Fibroblast of skin of right quadriceps (primary cell): Measurements from ENCODE around the gene SEL1L2.
"Not testable (repeated sequence)": the region's sequence is repeated elsewhere in the genome, so short reads cannot be mapped to it uniquely, and the experiment has no call there.

Source experiments
- DNase-seq: peaks from one replicate; pipeline ENCODE4 v3.0.0-alpha.2; 2013

Gene SEL1L2, protein sequence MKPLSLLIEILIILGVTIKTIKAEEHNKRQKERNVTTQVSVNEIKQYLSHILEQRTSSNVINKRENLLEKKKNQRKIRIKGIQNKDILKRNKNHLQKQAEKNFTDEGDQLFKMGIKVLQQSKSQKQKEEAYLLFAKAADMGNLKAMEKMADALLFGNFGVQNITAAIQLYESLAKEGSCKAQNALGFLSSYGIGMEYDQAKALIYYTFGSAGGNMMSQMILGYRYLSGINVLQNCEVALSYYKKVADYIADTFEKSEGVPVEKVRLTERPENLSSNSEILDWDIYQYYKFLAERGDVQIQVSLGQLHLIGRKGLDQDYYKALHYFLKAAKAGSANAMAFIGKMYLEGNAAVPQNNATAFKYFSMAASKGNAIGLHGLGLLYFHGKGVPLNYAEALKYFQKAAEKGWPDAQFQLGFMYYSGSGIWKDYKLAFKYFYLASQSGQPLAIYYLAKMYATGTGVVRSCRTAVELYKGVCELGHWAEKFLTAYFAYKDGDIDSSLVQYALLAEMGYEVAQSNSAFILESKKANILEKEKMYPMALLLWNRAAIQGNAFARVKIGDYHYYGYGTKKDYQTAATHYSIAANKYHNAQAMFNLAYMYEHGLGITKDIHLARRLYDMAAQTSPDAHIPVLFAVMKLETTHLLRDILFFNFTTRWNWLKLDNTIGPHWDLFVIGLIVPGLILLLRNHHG

GRCh38 chr20:13990465-13990864 is at the start of gene SEL1L2:
Gene SEL1L2 (minus strand): TSS chr20:13990614. CDS start chr20:13990534, 80 bp downstream.
- no peak for DNase-seq

DNA sequence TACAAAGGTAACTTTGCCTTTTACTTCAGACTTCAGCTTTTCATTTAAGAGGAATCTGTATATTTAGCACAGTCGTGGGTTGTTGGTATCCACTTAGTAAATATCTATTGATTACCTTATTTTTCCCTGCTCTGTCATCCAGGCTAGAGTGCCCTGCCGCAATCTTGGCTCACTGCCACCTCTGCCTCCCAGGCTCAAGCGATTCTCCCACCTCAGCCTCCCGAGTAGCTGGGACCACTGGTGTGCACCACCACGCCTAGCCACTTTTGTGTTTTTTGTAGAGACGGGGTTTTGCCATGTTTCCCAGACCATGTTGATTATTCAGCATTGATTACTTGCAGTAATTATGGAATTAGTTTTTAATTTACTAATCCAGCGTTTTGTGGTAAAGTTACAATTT is 46.2 kb upstream of the SEL1L2 start:
- no peak for DNase-seq

GRCh38 chr20:14033310-14033709 is 42.9 kb upstream of the SEL1L2 start:
- DNase-seq, result no peak

DNA sequence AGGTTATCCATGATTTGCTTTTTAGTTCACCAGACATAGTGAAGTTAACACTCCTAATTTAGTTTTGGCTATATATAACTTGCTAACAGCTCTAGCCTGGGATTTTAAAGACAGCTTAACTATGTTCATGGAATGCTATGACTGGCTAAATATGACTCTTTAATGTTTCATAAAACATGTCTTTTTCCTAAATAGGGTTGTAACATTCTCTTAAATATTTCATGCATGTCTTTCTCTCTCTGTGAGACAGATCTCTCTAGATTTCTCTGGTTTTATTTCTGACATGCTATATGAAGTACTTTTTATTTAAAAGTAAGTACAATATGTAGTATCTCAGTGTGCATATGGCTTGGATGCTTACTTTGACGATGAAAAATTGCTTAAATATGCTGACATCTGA is 40.6 kb upstream of the SEL1L2 start:
- DNase-seq, result no peak

- no peak for DNase-seq
Observed at GRCh38 chr20:14012671-14013070, 22.3 kb upstream of the SEL1L2 start.

DNA sequence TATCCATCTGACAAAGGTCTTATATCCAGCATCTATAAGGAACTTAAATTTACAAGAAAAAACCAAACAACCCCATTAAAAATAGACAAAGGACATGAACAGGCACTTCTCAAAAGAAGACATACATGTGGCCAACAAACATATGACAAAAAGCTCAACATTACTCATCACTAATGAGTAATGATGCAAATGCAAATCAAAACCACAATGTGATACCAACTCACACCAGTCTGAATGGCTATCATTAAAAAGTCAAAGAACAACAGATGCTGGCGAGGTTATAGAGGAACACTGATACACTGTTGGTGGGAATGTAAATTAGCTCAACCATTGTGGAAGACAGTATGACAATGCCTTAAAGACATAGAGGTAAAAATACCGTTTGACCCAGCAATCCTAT is 18.8 kb upstream of the SEL1L2 start:
- no peak for DNase-seq

DNA sequence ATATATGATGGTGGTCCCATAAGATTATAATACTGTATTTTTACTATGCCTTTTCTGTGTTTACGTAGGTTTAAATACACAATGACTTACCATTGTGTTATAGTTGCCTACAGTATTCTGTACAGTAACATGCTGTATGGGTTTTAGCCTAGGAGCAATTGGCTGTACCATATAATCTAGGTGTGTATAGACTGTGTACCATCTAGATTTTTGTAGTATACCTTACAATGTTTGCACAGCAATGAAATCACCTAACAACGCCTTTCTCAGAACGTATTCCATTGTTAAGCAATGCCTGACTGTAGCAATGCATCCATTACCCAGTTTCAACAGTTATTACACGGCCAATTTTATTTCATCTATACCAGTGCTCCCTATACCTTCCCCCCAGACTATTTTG is 15.6 kb upstream of the SEL1L2 start:
- DNase-seq, result no peak

GRCh38 chr20:14000917-14001316 is 10.5 kb upstream of the SEL1L2 start:
- no peak for DNase-seq

DNA sequence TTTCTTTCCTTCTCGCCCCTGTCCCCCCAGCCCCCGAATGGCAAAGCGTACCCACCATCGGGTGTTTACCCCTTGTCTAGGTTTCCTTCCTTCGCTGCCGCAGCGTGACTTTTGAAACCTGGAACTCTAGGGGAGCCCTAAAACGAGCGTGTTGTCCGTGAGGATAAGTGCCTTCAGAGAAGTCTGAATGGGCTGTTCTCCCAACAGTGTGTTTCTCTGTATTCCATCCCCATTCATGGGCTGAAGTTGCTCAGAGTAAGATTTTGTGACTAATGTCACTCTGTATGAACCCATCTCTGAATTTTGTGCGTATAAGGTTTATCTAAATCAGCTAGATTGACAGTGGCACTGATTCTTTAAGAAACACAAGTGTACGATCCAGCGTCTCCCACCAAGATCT is 5.9 kb upstream of the SEL1L2 start:
- DNase-seq, result no peak

DNA sequence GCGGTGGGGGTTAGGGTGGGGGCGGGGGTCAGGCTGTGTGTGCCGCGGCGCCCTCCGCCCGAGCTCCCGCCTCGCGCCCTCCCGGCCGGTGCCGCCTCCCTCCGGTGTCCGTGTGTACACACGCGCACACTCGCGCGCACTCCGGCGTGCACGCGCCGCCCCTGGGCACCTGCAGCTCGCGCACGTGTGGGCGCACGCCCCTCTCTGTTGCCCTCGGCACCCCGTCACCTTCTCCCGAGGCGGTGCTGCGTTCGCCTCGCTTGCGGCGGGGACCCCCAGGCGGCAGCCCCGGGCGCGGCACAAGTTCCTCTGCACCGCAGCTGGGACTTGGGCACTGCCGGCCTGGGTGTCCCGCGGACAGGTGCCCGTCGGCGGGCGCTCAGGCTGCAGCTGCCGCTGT is 5.4 kb upstream of the SEL1L2 start:
- peak; percentile 8 for DNase-seq

DNA sequence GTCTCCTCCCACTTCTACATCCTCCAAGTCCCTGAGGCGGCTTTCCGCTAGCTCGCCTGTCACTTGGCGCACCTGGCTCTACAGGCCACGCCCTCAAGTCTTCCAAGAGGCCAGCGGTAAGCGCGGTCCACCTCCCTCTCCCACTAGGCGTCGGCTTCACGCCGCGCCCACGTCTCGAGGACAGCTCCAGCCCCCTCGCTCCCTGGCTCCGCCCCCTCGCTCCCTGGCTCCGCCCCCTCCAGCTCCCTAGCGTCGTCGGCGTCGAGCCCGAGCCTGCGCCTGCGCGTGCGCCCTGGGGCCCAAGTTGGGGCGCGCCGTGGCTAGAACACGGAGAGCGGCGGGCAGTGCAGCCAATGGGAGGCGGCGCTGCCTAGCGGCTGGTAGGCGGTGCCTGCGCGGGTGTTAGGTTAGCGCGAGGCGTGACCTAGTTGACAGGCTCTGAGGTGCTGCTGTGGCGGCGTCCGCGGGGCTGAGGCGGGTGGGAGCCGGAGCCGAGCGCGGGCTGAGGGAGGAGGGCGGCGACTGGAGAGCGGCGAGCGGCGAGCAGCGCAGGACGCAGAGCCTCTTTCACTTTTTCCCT is 4.8 kb upstream of the SEL1L2 start, which contains the start of gene MACROD2:
MACROD2 (plus strand) TSS at position 431 of the 580 bp plus-strand sequence.
- peak; percentile 94 for DNase-seq

- not testable (repeated sequence) for DNase-seq
Observed at GRCh38 chr20:13991955-13992354, 1.5 kb upstream of the SEL1L2 start.

GRCh38 chr20:13991311-13991710 is 897 bp upstream of the SEL1L2 start:
- no peak for DNase-seq

DNA sequence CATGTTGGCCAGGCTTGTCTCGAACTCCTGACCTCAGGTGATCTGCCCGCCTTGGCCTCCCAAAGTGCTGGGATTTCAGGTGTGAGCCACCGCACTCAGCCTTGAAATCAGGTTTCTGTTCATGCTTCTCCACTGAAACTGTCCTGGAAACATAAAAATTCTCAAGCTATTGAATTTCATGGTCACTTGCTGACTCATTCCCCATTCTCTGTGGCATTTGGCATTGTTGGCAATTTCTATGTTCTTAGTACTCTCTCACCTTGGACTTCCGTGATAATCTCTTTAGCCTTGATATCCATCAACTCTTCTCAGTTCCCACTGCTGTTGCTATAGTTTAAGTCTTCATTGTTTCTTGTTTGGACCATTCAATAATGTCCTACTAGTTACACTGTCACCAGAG is 6.2 kb downstream of the SEL1L2 start:
- DNase-seq, result no peak

- no peak for DNase-seq
Observed at GRCh38 chr20:13960525-13960924, 29.9 kb downstream of the SEL1L2 start.

DNA sequence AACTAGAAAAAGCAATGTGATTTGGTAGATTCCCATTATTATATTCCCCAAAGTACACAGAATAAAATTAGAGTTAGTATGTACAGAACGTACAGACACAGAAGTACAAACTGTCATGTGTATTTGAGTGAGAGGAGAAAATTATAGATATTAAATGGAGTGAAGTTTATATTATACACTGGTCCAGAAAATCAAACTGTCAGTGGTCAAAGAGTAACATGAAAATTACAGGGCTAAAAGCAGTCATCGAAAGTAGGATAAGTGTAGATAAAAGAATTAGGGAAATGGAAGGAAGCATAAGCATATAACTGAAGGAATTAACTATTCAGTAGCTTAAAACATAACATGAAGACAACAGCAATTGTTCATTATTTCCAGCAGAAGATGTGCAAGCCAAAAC is 30.3 kb downstream of the SEL1L2 start:
- DNase-seq, result no peak

GRCh38 chr20:13953227-13953626 is 37.2 kb downstream of the SEL1L2 start:
- no peak for DNase-seq

- DNase-seq, result no peak
Observed at GRCh38 chr20:13947719-13948118, 42.7 kb downstream of the SEL1L2 start.

DNA sequence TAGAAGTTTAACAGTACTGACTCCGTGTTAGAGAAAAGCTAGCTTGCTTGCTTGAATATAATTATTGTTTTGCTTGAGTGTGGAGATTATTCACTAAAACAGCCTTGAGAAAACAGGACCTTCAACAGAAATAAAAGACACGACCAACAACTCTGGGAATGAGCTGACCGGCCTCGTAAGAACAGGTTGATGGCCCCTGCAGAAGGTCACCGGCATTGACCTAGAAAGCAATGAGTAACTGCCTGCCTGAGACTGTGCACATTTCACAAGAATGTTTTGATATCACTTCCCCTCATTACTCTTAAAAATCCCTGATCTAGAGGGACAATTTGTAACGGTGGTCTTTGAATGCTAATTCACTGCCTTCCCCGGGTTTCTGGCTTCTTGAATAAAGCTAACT is 49.4 kb downstream of the SEL1L2 start:
- DNase-seq, result no peak

DNA sequence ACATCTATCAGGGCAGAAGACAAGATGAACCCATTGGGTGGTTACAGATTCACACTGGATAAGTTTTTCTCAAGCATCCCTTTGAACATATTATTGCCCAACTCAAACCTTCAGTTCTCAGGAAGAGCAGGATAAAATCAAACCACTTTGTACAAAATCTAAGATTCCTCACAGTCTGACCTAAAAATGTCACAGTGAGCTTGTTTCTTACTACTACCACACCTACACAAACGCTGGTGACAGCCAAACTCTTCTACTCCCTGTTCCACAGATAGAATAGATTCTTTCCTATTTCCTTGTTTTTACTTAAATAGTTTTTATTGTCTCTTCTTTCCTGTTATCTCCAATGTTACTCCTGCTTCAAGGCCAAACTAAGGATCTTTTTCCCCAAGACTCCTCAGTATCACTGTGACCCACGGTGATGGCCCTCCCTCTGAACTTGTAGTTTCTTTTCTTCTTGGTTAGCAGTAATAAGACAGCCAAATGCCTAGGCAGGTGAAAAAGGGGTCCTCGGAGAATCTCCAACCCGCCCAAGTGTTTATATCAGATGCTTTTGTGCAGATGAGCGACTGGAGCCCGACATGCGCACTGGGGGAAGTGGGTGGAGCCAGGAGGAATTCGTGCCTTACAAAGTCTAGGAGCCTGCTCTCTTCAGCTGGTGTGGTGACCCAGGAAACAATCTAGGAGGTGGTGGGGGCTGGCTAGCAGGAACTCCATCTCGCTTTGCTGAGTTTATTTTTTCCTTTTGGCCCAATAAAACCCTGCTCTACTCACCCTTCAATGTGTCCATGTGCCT is 53.4 kb downstream of the SEL1L2 start:
- DNase-seq, result no peak

- DNase-seq, result no peak
Observed at GRCh38 chr20:13934992-13935894, 55.2 kb downstream of the SEL1L2 start.

DNA sequence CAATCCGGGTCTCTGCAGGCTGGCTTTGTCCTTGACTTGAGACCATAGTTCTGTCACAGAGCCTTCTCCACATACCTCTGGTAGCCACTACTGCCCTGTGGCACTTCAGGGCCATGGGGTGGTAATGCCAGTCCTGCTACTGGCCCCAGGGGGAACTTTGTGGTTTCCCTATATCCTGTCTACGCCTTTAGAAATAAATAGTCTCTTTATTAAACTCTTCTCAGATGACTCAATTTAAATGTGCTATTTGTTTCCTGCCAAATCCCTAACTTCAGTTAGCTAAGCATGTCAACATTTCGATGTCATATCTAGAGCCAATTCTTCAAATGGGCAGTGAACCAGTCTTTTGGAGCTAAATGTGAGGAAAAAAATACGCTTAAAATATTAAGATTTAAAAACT is 60.1 kb downstream of the SEL1L2 start:
- DNase-seq, result peak; percentile 4
